Endothelial cell of umbilical vein (primary cell): ENCODE measurements around the gene LRRK1.
A peak's percentile ranks its signal among the peaks of the same experiment; 100 is the strongest.

ENCODE experiments used
- EZH2 ChIP-seq: IDR thresholded peaks from 2 replicates; pipeline ENCODE4 v1.6.1; 2012; ENCODE audit warnings: borderline replicate concordance, low read depth, mild to moderate bottlenecking, moderate library complexity, low read length, inconsistent platforms; ENCODE audit not compliant: severe bottlenecking
- POLR2A ChIP-seq: IDR thresholded peaks from 2 replicates; pipeline ENCODE4 v1.6.1; 2012; ENCODE audit warnings: low read depth, mild to moderate bottlenecking, control low read depth, low read length
- POLR2AphosphoS5 ChIP-seq: IDR thresholded peaks from 2 replicates; pipeline ENCODE4 v1.6.1; 2012; ENCODE audit warnings: low read depth, mild to moderate bottlenecking, control low read depth, low read length, moderate library complexity; ENCODE audit not compliant: insufficient read depth
- TF ChIP-seq, protein P1 (sequence below), 2 donors: IDR thresholded peaks; 1 replicate in 1 of 2; 2 replicates in 1 of 2; pipeline ENCODE4 v1.5.1; 2011; ENCODE audit warnings: low read length in 2 of 2, mild to moderate bottlenecking in 2 of 2, moderate library complexity in 2 of 2, control low read depth in 1 of 2, inconsistent platforms in 1 of 2, low read depth in 1 of 2; ENCODE audit not compliant: insufficient read depth in 1 of 2; ENCODE audit errors: extremely low read depth in 1 of 2
- TF ChIP-seq, protein P2 (sequence below): IDR thresholded peaks from 2 replicates; pipeline ENCODE4 v1.6.1; 2011; ENCODE audit not compliant: insufficient read depth, insufficient read length

DNA sequence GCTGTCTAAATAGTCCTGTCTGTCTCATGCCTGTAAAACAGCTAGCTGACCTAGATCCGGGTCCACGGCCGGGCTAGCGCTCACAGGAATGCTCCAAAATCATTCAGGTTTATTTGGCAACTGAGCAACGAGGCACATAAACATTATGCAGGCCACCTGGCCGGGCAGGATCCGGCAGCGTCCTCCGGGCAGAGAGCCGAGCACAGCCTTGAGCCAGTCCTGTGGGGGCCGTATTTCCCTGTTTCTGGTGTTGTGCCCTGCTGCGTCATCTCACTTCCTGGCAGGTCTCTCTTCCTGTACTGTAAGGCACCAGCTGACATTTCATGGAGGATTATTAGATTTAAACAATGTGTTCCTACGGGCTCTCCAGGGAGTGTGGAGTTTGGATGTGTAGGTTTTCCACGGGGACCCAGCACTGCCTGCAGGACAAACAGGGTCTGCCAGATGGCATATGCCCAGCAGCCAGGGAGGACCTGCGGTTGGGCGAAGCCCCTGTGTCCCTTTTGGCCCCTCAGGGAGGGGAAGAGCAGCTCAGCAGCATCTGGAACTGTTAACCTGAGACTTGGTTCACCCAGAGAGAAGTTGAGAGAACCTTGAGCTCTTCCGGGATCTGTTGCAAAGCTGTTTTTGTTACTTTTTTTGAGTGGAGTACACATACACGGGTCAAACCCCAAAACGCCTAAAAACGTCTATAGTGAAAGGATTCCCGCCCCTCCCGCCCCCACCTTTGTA, 16.6 kb upstream of the LRRK1 start:
- TF ChIP-seq, protein P1, sequence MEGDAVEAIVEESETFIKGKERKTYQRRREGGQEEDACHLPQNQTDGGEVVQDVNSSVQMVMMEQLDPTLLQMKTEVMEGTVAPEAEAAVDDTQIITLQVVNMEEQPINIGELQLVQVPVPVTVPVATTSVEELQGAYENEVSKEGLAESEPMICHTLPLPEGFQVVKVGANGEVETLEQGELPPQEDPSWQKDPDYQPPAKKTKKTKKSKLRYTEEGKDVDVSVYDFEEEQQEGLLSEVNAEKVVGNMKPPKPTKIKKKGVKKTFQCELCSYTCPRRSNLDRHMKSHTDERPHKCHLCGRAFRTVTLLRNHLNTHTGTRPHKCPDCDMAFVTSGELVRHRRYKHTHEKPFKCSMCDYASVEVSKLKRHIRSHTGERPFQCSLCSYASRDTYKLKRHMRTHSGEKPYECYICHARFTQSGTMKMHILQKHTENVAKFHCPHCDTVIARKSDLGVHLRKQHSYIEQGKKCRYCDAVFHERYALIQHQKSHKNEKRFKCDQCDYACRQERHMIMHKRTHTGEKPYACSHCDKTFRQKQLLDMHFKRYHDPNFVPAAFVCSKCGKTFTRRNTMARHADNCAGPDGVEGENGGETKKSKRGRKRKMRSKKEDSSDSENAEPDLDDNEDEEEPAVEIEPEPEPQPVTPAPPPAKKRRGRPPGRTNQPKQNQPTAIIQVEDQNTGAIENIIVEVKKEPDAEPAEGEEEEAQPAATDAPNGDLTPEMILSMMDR (IDR thresholded peaks at IDR 0.05; ENCODE audit: extremely low read depth in 1 of 2, insufficient read depth in 1 of 2, low read depth in 1 of 2, low read length in 2 of 2), result no peak
- TF ChIP-seq, protein P2, sequence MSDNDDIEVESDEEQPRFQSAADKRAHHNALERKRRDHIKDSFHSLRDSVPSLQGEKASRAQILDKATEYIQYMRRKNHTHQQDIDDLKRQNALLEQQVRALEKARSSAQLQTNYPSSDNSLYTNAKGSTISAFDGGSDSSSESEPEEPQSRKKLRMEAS, result no peak
- TF ChIP-seq POLR2A (no peak), POLR2AphosphoS5 (peak; percentile 80), EZH2 (no peak)
